ENCODE measurements around the gene KLHL22.
A peak's percentile ranks its signal among the peaks of the same experiment; 100 is the strongest.
"Not testable (repeated sequence)": the region's sequence is repeated elsewhere in the genome, so short reads cannot be mapped to it uniquely, and the experiment has no call there.

The KLHL22 gene

DNA sequence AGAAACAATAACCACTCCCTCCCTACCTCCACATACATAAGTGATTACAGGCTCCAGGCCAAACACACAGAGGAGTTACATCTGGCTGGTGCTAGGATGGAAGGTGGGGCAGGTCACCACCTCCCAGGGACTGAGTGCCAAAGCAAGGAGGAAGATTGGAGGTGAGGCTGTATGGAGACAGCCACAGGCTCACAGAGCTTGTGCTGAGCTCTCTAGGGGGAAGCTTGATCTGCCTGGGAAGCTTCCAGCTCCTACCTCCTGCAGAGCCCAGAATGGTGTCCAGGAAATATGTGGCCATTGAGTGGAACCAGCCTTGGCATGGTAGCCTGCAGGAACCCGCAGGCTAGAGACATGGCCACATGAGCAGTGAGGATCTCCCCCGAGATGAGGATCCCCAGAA is 8.2 kb upstream of the KLHL22 start:
- peak; percentile 38 for FAIRE-seq
- DNase-seq (ENCODE audit: insufficient read length, low spot score): peak; percentile 38
- TF ChIP-seq POLR2A (IDR thresholded peaks at IDR 0.05; ENCODE audit: low read depth, low read length): no peak

DNA sequence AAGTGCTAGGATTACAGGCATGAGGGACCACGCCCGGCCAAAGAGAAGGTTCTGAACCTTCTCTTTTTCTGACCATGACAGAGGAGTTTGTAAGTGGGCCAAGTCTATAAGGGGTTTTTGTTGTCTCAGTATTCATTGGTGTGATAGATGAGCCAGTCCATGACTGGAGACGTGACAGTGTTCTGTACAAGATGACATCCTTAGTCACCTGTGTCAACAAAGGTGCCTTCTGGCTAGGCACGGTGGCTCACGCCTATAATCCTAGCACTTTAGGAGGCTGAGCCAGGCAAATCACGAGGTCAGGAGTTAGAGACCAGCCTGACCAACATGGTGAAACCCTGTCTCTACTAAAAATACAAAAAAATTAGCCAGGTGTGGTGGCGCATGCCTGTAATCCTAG is 4.2 kb upstream of the KLHL22 start:
- no peak for FAIRE-seq
- no peak for TF ChIP-seq POLR2A (IDR thresholded peaks at IDR 0.05; ENCODE audit: low read depth, low read length)
- no peak for DNase-seq (ENCODE audit: insufficient read length, low spot score)

DNA sequence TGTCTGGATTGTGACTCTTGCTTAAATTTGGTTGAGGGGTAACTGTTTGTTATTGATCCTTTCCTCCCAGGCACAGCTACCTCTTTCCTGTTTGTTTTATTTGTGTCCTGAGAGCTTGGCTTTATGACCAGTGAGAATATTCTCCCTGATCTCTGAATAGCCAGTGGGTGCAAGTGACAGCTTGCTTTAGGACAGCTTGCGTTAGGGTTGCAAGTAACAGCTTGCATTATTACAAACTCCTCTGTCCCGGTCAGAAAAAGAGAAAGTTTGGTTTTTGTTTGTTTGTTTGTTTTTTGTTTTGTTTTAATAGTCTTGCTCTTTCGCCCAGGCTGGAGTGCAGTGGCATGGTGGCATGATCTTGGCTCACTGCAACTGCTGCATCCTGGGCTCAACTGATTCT is 3.3 kb upstream of the KLHL22 start:
- FAIRE-seq: no peak
- no peak for TF ChIP-seq POLR2A (IDR thresholded peaks at IDR 0.05; ENCODE audit: low read depth, low read length)
- no peak for DNase-seq (ENCODE audit: insufficient read length, low spot score)

DNA sequence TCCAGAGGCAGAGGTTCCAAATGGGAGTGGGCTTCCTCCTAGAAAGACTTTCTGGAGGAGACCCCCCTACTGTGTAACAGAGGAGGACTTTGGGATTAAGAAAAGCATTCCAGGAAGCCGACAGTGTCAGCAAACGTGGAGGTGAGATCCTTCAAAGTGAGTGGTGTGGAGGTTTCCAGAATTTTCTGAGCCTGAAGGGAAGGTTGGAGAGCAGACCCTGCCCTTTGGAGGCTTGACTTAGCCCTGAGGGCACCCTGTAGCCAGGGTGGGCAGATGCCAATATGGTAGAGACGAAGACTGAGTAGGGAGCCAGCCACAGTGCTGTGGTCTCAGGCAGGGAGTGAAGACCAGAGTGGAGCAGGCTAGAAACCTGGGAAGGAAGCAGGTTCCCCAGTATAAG is 1.8 kb upstream of the KLHL22 start:
- FAIRE-seq (no peak), DNase-seq (ENCODE audit: insufficient read length, low spot score) (no peak)
- no peak for TF ChIP-seq POLR2A (IDR thresholded peaks at IDR 0.05; ENCODE audit: low read depth, low read length)

DNA sequence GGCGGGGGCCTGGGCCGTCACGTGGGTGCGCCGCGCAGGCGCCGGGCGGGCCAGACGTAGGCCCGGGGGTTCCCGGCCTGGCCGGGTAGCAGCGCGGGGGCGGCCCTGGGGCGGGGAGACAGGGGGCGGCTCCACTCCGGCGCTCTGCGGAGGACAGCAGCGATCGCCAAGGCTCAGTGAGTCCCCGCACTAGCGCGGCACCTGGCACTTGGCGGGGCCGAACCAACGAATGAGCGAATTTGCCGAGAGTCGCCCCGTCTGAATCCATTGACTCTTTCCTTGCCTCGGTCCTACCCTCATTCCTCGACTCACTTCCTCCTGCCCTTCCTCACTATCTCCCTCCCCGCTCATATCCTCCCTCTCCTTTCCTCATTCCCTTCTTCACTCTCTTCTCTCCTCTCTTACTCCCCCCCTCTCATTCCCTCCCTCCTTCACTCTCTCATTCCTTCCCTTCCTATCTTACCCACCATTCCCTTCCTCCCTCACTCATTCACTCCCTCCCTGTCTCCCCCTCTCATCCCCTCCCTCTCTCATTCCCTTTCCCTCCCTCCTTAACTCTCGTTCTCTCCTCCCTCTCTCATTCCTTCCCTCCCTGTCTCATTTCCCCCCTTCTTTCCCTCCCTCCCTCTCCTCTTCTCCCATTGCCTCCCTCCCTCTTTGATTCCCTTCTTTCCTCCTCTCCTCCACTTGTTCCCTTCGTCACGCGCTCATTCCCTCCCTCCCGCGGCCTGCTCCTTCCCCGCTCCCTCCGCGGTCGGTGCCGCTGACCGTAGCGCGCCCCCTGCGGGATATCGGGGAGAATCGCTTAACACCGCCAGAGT is 476 bp upstream of the KLHL22 start:
- TF ChIP-seq POLR2A (IDR thresholded peaks at IDR 0.05; ENCODE audit: low read depth, low read length): peak; percentile 28; the same call in 1 of the 2 replicates
- DNase-seq (ENCODE audit: insufficient read length, low spot score) (peak; percentile 79), FAIRE-seq (no peak)

DNA sequence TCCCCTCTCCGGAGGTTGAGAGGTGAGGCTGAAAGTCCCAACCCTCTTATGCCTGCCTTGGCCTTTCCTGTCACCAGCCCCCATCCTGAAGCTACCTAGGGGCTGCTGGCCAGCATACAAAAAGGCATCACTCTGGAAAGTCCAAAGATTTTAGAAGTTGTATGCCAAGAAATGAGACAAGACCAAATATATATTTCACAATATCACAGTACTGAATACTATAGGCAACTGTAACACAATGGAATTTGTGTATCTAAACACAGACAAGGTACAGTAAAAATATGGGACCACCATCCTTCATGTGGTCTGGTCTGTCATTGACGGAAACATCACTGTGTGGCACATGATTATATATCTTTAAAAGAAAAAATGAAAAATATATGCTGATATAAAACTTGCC is 4.2 kb downstream of the KLHL22 start:
- TF ChIP-seq POLR2A (IDR thresholded peaks at IDR 0.05; ENCODE audit: low read depth, low read length): no peak
- DNase-seq (ENCODE audit: insufficient read length, low spot score) (no peak), FAIRE-seq (no peak)

DNA sequence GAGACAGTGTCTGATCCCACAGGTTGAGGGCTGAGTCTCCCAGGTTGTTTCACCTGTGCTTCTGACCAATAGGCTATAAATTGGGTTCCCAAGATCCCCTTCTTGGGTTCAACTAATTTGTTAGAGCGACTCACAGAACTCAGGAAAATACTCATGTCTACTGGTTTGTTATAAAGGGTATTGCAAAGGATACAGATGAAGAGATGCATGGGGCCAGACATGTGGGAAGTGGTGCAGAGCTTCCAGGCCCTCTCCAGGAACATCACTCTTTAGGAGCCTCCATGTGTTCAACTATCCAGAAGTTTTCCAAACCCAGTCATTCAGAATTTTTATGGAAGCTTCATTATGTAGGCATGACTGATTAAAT is 4.7 kb downstream of the KLHL22 start:
- FAIRE-seq (no peak), DNase-seq (ENCODE audit: insufficient read length, low spot score) (no peak)
- TF ChIP-seq POLR2A (IDR thresholded peaks at IDR 0.05; ENCODE audit: low read depth, low read length): no peak

DNA sequence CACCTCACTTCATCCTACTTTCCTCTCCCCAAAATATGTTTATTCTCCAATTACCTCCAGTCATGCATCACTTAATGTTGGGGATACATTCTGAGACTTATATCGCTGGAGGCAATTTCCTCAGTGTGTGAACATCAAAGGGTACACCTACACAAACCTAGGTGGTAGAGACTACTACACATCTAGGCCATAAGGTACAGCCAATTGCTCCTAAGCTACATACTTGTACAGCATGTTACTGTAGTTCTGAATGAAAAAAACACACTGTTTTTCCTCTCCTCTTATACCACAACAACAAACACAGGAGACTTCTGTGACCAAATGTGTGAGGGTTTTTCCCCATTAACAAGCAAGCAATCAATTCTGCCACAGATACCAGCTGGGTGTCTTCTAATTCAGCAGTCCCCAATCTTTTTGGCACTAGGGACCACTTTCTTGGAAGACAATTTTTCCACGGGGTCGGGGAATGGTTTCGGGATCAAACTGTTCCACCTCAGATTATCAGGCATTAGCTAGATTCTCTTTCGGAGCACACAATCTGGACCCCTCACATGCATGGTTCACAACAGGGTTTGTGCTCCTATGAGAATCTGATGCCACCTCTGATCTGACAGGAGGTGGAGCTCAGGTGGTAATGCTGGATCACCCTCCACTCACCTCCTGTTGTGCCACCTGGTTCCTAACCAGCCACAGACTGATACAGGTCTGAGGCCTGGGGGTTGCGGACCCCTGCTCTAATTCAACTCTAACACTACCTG is 5.2 kb downstream of the KLHL22 start:
- no peak for DNase-seq (ENCODE audit: insufficient read length, low spot score)
- no peak for FAIRE-seq
- TF ChIP-seq POLR2A (IDR thresholded peaks at IDR 0.05; ENCODE audit: low read depth, low read length): no peak

DNA sequence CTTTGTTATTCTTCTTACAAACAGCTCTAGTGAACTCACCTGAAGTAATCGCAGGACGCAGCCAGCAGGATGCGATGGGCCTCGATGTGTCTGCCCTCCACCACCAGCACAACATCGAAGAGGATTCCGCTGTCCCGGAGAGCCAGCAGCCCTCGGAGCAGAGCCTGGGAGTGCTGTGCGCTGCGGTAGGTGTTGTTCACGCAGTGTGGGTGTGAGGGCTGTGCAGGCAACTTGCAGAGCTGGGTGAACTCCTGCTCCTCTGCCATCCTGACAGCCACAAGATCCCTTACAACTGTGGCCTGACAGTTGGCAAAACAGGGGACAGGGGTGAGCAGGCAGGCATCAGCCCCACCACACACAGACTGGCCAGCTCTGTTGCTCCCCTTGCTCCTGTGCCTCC is 6.6 kb downstream of the KLHL22 start:
- FAIRE-seq: no peak
- no peak for TF ChIP-seq POLR2A (IDR thresholded peaks at IDR 0.05; ENCODE audit: low read depth, low read length)
- DNase-seq (ENCODE audit: insufficient read length, low spot score): no peak

DNA sequence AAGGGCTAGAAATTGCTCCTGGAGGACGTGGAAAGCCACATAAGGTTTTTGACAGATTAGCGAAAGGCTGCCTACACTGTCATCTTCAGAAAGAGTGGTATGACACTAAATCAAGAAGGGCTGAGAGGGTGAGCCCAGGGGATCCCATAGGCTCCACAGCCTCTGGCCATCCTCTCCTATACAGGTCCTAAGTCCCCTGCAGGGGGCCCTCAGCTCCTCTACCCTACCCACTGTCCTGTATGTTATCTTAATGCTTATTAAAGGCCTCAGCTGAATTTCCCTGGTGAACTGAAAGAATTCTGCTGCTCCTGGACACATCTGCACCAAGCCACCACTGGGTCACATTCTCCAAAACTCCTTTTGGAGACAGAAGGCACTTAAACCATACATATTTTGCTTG is 7.9 kb downstream of the KLHL22 start:
- no peak for TF ChIP-seq POLR2A (IDR thresholded peaks at IDR 0.05; ENCODE audit: low read depth, low read length)
- DNase-seq (ENCODE audit: insufficient read length, low spot score): no peak
- no peak for FAIRE-seq

DNA sequence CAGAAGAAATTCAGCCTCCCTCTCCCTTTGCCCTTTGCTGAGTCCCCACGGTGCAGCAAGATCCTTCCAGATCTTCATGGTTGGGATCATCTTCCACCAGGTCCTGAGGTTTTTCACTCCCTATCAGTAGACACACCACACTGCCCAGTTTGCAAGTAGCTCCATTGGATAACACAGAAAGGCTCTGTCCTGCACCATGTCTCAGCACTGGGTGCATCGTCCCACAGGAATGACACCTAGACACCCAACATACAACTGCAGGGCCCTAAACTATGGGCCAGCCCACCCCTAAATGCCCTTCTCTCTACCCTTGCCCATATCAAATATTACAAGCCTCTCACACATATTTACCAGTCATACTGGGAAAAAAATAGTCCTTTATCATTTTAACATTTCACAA is 9.4 kb downstream of the KLHL22 start:
- TF ChIP-seq POLR2A (IDR thresholded peaks at IDR 0.05; ENCODE audit: low read depth, low read length): no peak
- no peak for DNase-seq (ENCODE audit: insufficient read length, low spot score)
- FAIRE-seq: no peak

DNA sequence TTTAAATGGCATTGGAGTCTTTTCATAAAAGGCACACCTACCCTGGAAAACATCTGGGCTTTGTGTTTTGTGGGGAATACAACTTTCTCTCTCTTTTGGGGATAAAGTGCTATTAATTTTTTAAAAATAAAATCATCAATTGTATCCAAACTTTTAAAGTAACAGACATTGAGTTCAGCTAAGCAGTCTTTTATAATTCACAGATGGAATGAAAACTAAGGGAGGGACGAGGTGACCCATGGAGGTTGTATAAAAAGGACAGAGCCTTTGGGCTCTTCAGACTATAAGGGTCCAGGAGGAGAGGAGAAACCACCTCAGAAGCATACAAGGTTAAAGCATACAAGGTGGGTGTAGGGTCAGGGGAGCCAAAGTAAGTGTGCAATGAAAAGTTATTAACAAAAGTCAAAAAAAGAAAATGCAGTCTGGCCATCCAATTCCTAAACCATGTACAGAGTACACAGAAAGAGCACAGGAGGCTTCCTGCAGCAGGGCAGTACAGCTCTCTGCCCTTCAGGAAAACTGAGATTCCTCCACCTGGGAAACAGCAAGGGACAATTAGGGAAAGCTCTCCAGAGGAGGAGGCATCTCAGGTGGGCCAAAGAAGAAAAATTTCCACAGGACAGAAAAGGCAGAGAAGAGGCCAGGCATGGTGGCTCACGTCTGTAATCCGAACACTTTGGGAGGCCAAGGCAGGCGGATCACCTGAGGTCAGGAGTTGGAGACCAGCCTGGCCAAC is 10.5 kb downstream of the KLHL22 start:
- no peak for DNase-seq (ENCODE audit: insufficient read length, low spot score)
- FAIRE-seq: no peak
- TF ChIP-seq POLR2A (IDR thresholded peaks at IDR 0.05; ENCODE audit: low read depth, low read length): no peak

DNA sequence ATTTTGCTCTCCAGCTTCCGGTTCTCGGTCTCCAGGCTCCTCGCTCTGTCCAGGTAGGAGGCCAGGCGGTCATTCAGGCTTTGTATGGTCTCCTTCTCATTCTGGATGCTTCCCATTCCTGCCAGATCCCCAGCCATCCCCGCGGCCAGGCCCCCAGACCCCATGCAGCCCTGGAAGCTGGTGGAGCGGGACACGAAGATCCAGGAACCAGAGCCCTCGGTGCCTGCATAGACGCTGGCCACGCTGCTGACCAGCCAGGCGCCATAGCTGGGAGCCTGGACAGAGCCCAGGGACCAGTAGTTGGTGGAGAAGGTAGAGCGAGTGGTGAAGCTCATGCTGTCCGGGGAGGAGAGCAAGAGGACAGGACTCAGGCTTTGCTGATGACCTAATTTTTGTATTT is 11.8 kb downstream of the KLHL22 start:
- FAIRE-seq (no peak), DNase-seq (ENCODE audit: insufficient read length, low spot score) (no peak)
- TF ChIP-seq POLR2A (IDR thresholded peaks at IDR 0.05; ENCODE audit: low read depth, low read length): no peak

DNA sequence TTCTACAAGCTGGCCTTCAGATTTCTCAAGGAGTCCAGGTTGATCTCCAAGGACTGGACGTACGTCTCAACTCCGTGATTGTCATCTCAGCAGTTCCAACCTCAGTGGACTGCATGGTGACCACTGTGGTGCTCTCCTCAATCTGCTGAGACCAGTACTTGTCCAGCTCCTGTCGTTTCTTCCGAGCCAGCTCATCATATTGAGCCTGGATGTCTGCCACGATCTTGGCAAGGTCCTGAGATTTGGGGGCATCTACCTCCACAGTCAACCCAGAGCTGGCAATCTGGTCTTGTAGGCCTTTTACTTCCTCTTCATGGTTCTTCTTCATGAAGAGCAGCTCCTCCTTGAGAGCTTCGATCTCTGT is 12.5 kb downstream of the KLHL22 start:
- not testable (repeated sequence) for FAIRE-seq; DNase-seq (ENCODE audit: insufficient read length, low spot score)
